Activated B cell treated with CpG ODN at 0.5 μM for 24 hours (primary cell): Measurements from ENCODE around the gene RTP5. TPM values are rescaled to one million over a fixed set of nuclear protein-coding genes. Genes with fewer than 3 reads are reported as not detected.

Experiments
- ATAC-seq: fragments of 200-7000 bp; cut with Tn5 transposase; one replicate; pipeline ENCODE4 v1.10.0; 2021; ENCODE audit warnings: low read depth, mild to moderate bottlenecking, moderate library complexity
- CTCF ChIA-PET: fragments of 350-600 bp; sonication (Branson Sonifier 250); formaldehyde crosslinking; loops from one replicate; lab custom pipeline; 2021; ENCODE audit warnings: antibody characterized with exemption; lab: Charles Lee
- POLR2A ChIA-PET: fragments of 350-600 bp; sonication (Branson Sonifier 250); formaldehyde crosslinking; loops from one replicate; lab custom pipeline; 2021; ENCODE audit warnings: antibody characterized with exemption; lab: Charles Lee
- DNase-seq: peaks from one replicate; pipeline ENCODE4 v3.0.0; 2022
- H3K27ac Mint-ChIP-seq: one replicate; pipeline ENCODE4 v1.8.0; 2020; ENCODE audit warnings: mixed read lengths
- H3K27me3 Mint-ChIP-seq: one replicate; pipeline ENCODE4 v1.8.0; 2021; ENCODE audit warnings: mixed read lengths
- H3K36me3 Mint-ChIP-seq: one replicate; pipeline ENCODE4 v1.8.0; 2021; ENCODE audit warnings: low read depth, mixed read lengths
- H3K4me1 Mint-ChIP-seq: one replicate; pipeline ENCODE4 v1.8.0; 2021; ENCODE audit warnings: mixed read lengths
- H3K4me3 Mint-ChIP-seq: one replicate; pipeline ENCODE4 v1.8.0; 2020; ENCODE audit warnings: mild to moderate bottlenecking, mixed read lengths
- H3K9me3 Mint-ChIP-seq: one replicate; pipeline ENCODE4 v1.8.0; 2020; ENCODE audit warnings: mixed read lengths
- intact Hi-C: fragments of 100-400 bp; cut with micrococcal nuclease; formaldehyde crosslinking; loops from one replicate; pipeline ENCODE4 v1.15.1; 2024
- total RNA-seq: library from RNA; stranded (reverse); gene quantifications from 2 replicates; pipeline ENCODE4 v1.2.3, GENCODE V29; 2022
- TF ChIP-seq, protein P1 (sequence below): fragments of 200-600 bp; IDR thresholded peaks from one replicate; pipeline ENCODE4 v1.8.0; 2022; ENCODE audit warnings: antibody characterized with exemption, mild to moderate bottlenecking

RTP5 gene
- total RNA-seq, 1 donor from 2014 or later, result not detected

DNA sequence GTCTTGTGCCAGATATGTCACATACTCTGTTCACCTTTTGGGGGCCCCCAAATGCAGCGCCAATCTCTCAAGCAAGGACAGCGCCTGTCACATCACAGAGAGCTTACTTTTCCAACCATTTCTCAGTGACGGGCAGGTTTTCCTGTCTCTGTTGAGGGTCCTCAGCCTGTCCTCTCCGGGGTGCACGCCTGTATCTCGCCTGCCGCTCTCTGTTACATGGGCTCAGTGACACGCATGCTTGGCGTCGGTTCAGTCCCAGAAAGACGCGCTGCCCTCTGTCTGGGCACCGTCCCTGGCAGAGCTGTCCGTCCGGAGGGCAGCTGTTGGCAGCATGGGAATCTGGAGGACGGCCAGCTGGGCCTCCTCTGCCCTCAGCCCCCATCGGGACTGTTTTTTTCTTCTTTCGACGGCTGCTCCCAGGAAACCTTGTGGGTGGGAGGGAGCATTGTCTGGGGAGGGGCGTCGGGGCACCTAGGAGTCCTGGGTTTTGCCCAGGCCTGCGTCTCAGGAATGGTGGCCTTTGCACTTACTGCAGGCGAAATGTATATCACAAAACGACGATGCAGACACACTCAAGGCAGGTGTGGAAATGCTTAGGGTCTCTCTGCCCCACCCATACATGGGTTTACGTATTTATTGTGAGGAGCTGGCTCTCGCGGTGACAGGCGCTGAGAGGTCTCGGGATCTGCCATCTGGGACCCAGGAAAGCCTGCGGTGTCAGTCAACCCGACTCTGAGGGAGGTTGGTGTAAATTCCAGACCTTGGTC is 30.9 kb downstream of the RTP5 start:
- no peaks in the 10 kb centered on the region for H3K27me3 Mint-ChIP-seq
- H3K27ac Mint-ChIP-seq, result no peak overlapping the region
- intact Hi-C loops, result no loop called here
- ATAC-seq (no peak), DNase-seq (peak; percentile 7)
- CTCF ChIA-PET, result no interaction called here
- H3K4me3 Mint-ChIP-seq, result no peak overlapping the region
- H3K9me3 Mint-ChIP-seq, result no peaks in the 10 kb centered on the region
- POLR2A ChIA-PET, result no interaction called here
- peaks cover 10% of the 10 kb centered on the region for H3K4me1 Mint-ChIP-seq
- TF ChIP-seq, protein P1, sequence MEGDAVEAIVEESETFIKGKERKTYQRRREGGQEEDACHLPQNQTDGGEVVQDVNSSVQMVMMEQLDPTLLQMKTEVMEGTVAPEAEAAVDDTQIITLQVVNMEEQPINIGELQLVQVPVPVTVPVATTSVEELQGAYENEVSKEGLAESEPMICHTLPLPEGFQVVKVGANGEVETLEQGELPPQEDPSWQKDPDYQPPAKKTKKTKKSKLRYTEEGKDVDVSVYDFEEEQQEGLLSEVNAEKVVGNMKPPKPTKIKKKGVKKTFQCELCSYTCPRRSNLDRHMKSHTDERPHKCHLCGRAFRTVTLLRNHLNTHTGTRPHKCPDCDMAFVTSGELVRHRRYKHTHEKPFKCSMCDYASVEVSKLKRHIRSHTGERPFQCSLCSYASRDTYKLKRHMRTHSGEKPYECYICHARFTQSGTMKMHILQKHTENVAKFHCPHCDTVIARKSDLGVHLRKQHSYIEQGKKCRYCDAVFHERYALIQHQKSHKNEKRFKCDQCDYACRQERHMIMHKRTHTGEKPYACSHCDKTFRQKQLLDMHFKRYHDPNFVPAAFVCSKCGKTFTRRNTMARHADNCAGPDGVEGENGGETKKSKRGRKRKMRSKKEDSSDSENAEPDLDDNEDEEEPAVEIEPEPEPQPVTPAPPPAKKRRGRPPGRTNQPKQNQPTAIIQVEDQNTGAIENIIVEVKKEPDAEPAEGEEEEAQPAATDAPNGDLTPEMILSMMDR, result no peak
- peaks cover 33% of the 10 kb centered on the region for H3K36me3 Mint-ChIP-seq

DNA sequence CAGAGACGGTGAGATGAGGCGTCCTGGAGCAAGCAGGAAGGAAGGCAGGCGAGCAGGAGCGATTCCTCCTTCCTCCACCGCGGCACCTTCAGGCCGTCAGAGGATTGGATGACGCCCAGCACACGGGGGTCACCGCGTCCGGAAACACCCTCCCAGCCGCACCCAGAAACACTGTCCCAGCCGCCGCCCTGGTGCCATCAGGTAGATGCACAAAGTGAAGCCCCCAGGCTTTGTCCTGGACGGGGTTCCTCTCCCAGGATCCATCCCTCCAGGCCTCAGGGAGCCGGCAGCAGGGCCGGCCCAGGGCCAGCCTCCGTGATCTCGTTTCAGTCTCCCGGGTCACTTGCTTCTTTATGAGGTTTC is 31.5 kb downstream of the RTP5 start:
- Mint-ChIP-seq H3K4me3 (no peak overlapping the region), H3K36me3 (peaks cover 39% of the 10 kb centered on the region), H3K27me3 (no peaks in the 10 kb centered on the region), H3K27ac (no peak overlapping the region), H3K4me1 (peaks cover 10% of the 10 kb centered on the region), H3K9me3 (no peaks in the 10 kb centered on the region)
- ATAC-seq (no peak), DNase-seq (peak; percentile 7)
- POLR2A ChIA-PET, result no interaction called here
- CTCF ChIA-PET, result no interaction called here
- intact Hi-C loops, result no loop called here
- TF ChIP-seq, protein P1, result no peak

DNA sequence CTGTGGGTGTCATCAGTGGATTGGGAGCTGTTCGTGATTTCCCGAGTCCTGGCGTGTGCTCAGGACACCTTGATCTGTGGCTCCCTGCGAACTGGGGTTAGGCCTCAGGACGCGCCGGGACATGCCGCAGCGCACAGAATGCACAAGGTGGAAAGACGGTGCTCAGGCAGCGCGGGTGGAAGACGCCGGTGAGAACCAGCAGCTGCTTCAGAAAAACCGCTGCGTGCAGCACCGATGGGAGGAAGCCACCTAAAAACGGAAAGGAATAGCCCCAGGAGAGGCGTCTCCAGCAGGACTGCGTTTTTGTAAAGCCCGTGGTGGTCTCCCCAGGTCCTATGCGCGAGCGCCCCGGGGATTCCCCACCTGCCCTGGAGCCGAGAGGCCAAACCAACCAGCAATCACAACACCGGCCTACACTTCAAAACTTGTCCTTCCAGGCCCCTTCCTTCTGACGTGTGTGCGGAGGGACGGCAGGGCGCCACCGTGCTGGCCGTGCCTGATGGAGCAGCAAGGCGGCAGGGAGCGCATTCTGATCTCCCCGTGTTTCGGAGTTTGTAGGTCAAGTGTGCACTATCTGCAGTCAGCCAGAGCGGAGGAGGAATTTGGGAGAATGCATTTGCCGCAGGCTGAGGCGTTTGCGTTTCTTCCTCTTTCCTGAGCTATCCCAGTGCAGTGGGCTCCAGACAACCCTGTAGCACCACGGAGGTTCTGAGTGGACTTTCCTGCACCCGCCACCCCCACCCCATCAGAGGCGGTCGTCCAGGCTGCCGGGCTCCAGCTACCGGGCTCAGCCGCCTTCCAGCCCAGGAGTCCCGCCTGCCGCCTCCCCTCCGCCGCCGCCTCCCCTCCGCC is 32.2 kb downstream of the RTP5 start:
- ATAC-seq (no peak), DNase-seq (peak; percentile 3)
- peaks cover 8% of the 10 kb centered on the region for H3K4me1 Mint-ChIP-seq
- no peak overlapping the region for H3K4me3 Mint-ChIP-seq
- no peaks in the 10 kb centered on the region for H3K27me3 Mint-ChIP-seq
- no peak overlapping the region for H3K27ac Mint-ChIP-seq
- TF ChIP-seq, protein P1, result no peak
- peaks cover 42% of the 10 kb centered on the region for H3K36me3 Mint-ChIP-seq
- no peaks in the 10 kb centered on the region for H3K9me3 Mint-ChIP-seq
- ChIA-PET CTCF (no interaction called here), POLR2A (no interaction called here)
- intact Hi-C loops, result no loop called here

DNA sequence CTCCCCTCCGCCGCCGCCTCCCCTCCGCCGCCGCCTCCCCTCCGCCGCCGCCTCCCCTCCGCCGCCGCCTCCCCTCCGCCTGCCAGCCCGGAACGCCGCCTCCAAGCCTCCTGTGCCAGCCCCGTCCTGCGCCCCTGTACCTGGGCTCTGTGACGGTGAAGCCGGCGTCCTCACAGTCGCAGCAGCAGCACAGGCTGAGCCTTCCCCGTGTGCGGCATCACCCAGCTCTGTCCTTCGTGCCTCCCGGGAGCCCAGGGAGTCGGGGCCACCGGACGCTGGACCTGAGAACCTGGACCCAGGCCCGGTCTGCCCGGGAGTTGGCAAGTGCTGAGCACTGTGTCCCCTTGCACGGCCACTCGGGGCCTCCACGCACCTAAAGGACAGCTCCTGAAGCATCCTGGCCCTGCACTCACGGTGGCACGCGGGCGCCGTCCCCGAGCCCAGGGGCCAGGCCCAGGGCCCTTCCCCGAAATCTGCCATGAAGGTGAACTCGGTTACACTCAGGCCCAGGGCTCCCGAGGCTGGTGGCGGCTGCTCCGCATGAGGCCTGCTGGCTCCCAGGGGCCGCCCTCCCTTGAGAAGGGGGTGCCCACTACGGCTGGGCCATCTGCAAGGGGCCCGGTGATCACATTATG is 32.9 kb downstream of the RTP5 start:
- H3K27me3 Mint-ChIP-seq, result no peaks in the 10 kb centered on the region
- intact Hi-C loops, result no loop called here
- H3K9me3 Mint-ChIP-seq, result no peaks in the 10 kb centered on the region
- POLR2A ChIA-PET, result interaction anchor here (0.6 kb wide), 1 partner anchor 1760 kb away, joined by 3 read pairs; no protein-coding TSS in a partner anchor
- H3K4me1 Mint-ChIP-seq, result peaks cover 5% of the 10 kb centered on the region
- no peak overlapping the region for H3K27ac Mint-ChIP-seq
- H3K4me3 Mint-ChIP-seq, result no peak overlapping the region
- peak; percentile 10 for DNase-seq
- H3K36me3 Mint-ChIP-seq, result peaks cover 41% of the 10 kb centered on the region
- no peak for ATAC-seq
- TF ChIP-seq, protein P1, result no peak
- CTCF ChIA-PET, result no interaction called here
